Mammary epithelial cell (primary cell): ENCODE measurements around the gene VEGFD.

Source experiments
- CTCF ChIP-seq, 2 donors: IDR thresholded peaks in 1 of 2; conservative IDR thresholded peaks in 1 of 2; 2 replicates each; pipeline ENCODE4 v1.5.1; 2011 to 2012; ENCODE audit warnings: inconsistent platforms in 2 of 2, low read length in 2 of 2, mild to moderate bottlenecking in 2 of 2, control low read depth in 1 of 2, low read depth in 1 of 2; ENCODE audit not compliant: insufficient read depth in 1 of 2; ENCODE audit errors: extremely low read depth in 1 of 2
- EZH2 ChIP-seq: IDR thresholded peaks from 2 replicates; pipeline ENCODE4 v1.6.1; 2012; ENCODE audit warnings: low read length, inconsistent platforms, borderline replicate concordance

DNA sequence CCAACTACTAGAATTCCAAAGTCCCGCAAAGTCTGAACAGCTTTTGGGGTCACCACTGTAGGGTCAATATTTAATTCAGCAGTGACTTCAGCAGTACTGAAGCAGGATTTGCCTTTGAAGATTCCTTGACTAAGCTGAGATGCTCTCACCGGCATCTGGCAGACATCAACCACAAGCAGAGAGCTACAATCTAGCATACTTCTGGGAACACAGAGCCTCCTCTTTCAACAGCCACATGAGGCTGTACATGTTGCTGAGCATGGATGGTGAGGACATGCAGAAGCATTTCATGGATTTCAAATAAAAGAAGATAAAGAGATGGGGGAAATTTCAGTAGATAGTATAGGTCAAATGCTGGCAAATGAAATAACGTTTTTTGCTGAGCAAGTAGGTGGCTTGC, 62.1 kb downstream of the VEGFD start:
- no peak for TF ChIP-seq CTCF (conservative IDR thresholded peaks at IDR 0.05 in 1 of 2, IDR thresholded peaks at IDR 0.05 in 1 of 2; ENCODE audit: extremely low read depth in 1 of 2, insufficient read depth in 1 of 2, low read depth in 1 of 2, low read length in 2 of 2)
- no peak for TF ChIP-seq EZH2
